SK-N-SH (cell line): ENCODE data around the gene STK36. TPM values are rescaled to one million over a fixed set of nuclear protein-coding genes. Genes with fewer than 3 reads are reported as not detected.

Experiments
- CTCF ChIA-PET: fragments of 300-600, 350-600 bp; formaldehyde crosslinking; extraction: SDS; loops from one replicate; lab custom pipeline; 2021; lab: Yijun Ruan, JAX
- POLR2A ChIA-PET: fragments of 350-600 bp; sonication (Branson Sonifier 250); formaldehyde crosslinking; extraction: SDS; loops from one replicate; lab custom pipeline; 2020; ENCODE audit warnings: antibody characterized with exemption, inconsistent platforms; lab: Yijun Ruan, JAX
- DNase-seq: peaks from one replicate; pipeline ENCODE4 v3.0.0; 2012
- H2AFZ ChIP-seq: fragments of 200-600 bp; sonication (generic); 2 replicates; pipeline ENCODE4 v1.8.1; 2016; ENCODE audit warnings: antibody characterized with exemption, mild to moderate bottlenecking, low read depth
- H3F3A ChIP-seq: fragments of 200-600 bp; sonication (generic); replicated peaks from 2 replicates; pipeline ENCODE3; 2016; ENCODE audit warnings: antibody characterized with exemption, mild to moderate bottlenecking; ENCODE audit not compliant: insufficient read depth
- H3K27ac ChIP-seq, 2 experiments: fragments of 200-500 bp in 1 of 2; fragments of 200-600 bp in 1 of 2; sonication (Bioruptor generic) in 1 of 2; sonication (generic), shearing (Covaris generic) in 1 of 2; 2 replicates each; pipeline versions ENCODE4 v1.5.1 to v1.6.1; 2014 to 2016; ENCODE audit warnings: low read depth in 2 of 2, inconsistent platforms in 1 of 2, low read length in 1 of 2, mild to moderate bottlenecking in 1 of 2, mixed read lengths in 1 of 2
- H3K27me3 ChIP-seq: fragments of 200-600 bp; sonication (generic), shearing (Covaris generic); 2 replicates; pipeline ENCODE4 v1.6.1; 2016; ENCODE audit warnings: mixed run types; ENCODE audit not compliant: insufficient read depth
- H3K36me3 ChIP-seq, 2 experiments: fragments of 200-500 bp in 1 of 2; fragments of 200-600 bp in 1 of 2; sonication (Bioruptor generic) in 1 of 2; sonication (generic) in 1 of 2; replicated peaks in 1 of 2; 2 replicates each; pipeline versions ENCODE3 to v1.5.1; 2014 to 2016; ENCODE audit warnings: low read length in 1 of 2, mild to moderate bottlenecking in 1 of 2; ENCODE audit not compliant: insufficient read depth in 2 of 2, control insufficient read depth in 1 of 2
- H3K4me1 ChIP-seq, 2 experiments: fragments of 200-500 bp in 1 of 2; fragments of 200-600 bp in 1 of 2; sonication (Bioruptor generic) in 1 of 2; sonication (generic), shearing (Covaris generic) in 1 of 2; 2 replicates each; pipeline versions ENCODE4 v1.5.1 to v1.6.1; 2014 to 2016; ENCODE audit warnings: low read depth in 1 of 2, low read length in 1 of 2, mixed run types in 1 of 2; ENCODE audit not compliant: insufficient read depth in 2 of 2, control insufficient read depth in 1 of 2
- H3K4me2 ChIP-seq: fragments of 200-600 bp; sonication (generic), shearing (Covaris generic); 2 replicates; pipeline ENCODE4 v1.6.1; 2017; ENCODE audit warnings: mixed run types
- H3K4me3 ChIP-seq, 2 experiments: fragments of 200-500 bp in 1 of 2; fragments of 200-600 bp in 1 of 2; sonication (Bioruptor generic) in 1 of 2; sonication (generic), shearing (Covaris generic) in 1 of 2; 2 replicates each; pipeline versions ENCODE4 v1.5.1 to v1.8.1; 2014 to 2016; ENCODE audit warnings: low read depth in 2 of 2, inconsistent platforms in 1 of 2, low read length in 1 of 2, mild to moderate bottlenecking in 1 of 2, mixed read lengths in 1 of 2, moderate library complexity in 1 of 2
- H3K79me2 ChIP-seq: fragments of 200-600 bp; sonication (generic); 2 replicates; pipeline ENCODE4 v1.8.1; 2017; ENCODE audit warnings: mild to moderate bottlenecking; ENCODE audit not compliant: insufficient read depth
- H3K9ac ChIP-seq: fragments of 200-600 bp; sonication (generic); 2 replicates; pipeline ENCODE4 v1.6.1; 2017; ENCODE audit warnings: mixed run types
- H3K9me2 ChIP-seq: fragments of 200-600 bp; sonication (generic); 2 replicates; pipeline ENCODE4 v1.6.1; 2017; ENCODE audit warnings: mixed run types
- H3K9me3 ChIP-seq: fragments of 200-600 bp; sonication (generic); 2 replicates; pipeline ENCODE4 v1.6.1; 2017; ENCODE audit warnings: mixed run types, mild to moderate bottlenecking, moderate library complexity
- H4K20me1 ChIP-seq: fragments of 200-600 bp; sonication (generic); 2 replicates; pipeline ENCODE4 v1.6.1; 2017; ENCODE audit warnings: mild to moderate bottlenecking, mixed run types; ENCODE audit not compliant: insufficient read depth
- ELF1 ChIP-seq: IDR thresholded peaks from 2 replicates; pipeline ENCODE4 v1.4.0; 2012
- EP300 ChIP-seq, 2 experiments: IDR thresholded peaks; 2 replicates each; pipeline versions ENCODE4 v1.4.0 to v1.6.1; 2012; ENCODE audit warnings: borderline replicate concordance in 1 of 2, low read depth in 1 of 2, low read length in 1 of 2
- FOSL2 ChIP-seq: IDR thresholded peaks from 2 replicates; pipeline ENCODE4 v1.4.0; 2012; ENCODE audit warnings: low read depth, mild to moderate bottlenecking, moderate library complexity, borderline replicate concordance
- GATA2 ChIP-seq: sonication (generic); formaldehyde crosslinking; IDR thresholded peaks from 2 replicates; pipeline ENCODE4 v1.5.0; 2020; ENCODE audit warnings: mild to moderate bottlenecking, missing genetic modification reagents
- MEF2A ChIP-seq: IDR thresholded peaks from 2 replicates; pipeline ENCODE4 v1.4.0; 2012; ENCODE audit warnings: low read depth, borderline replicate concordance
- NFIC ChIP-seq: IDR thresholded peaks from 2 replicates; pipeline ENCODE4 v1.4.0; 2012; ENCODE audit warnings: borderline replicate concordance
- RAD21 ChIP-seq: IDR thresholded peaks from 2 replicates; pipeline ENCODE4 v1.6.1; 2012; ENCODE audit warnings: mild to moderate bottlenecking, low read length
- TAF1 ChIP-seq: IDR thresholded peaks from 2 replicates; pipeline ENCODE4 v1.6.1; 2012; ENCODE audit warnings: low read depth, mild to moderate bottlenecking, low read length, moderate library complexity, borderline replicate concordance
- TCF12 ChIP-seq: IDR thresholded peaks from 2 replicates; pipeline ENCODE4 v1.4.0; 2012
- TEAD4 ChIP-seq: IDR thresholded peaks from 2 replicates; pipeline ENCODE4 v1.4.0; 2012; ENCODE audit warnings: mild to moderate bottlenecking, borderline replicate concordance; ENCODE audit not compliant: insufficient read depth
- YY1 ChIP-seq: IDR thresholded peaks from 2 replicates; pipeline ENCODE4 v1.4.0; 2012; ENCODE audit warnings: low read depth, mild to moderate bottlenecking
- WGBS: methylation state at CpG from one replicate; pipeline ENCODE4 v1.1.6; 2017; ENCODE audit warnings: low lambda C conversion rate; 5-methylcytosine and 5-hydroxymethylcytosine counted together
- polyA plus RNA-seq, 3 experiments: library from polyadenylated mRNA; depleted of rRNA; stranded (reverse); fragments of >200 nt; gene quantifications; 2 replicates each; pipeline ENCODE4 v1.2.3, GENCODE V29; 2012
- TF ChIP-seq, protein P1 (sequence below): fragments of 150-350 bp; IDR thresholded peaks from 2 replicates; pipeline ENCODE4 v1.6.1; 2016; ENCODE audit warnings: mild to moderate bottlenecking, low read depth, low read length
- TF ChIP-seq, protein P2 (sequence below): IDR thresholded peaks from 2 replicates; pipeline ENCODE4 v1.6.1; 2012; ENCODE audit warnings: mild to moderate bottlenecking, low read depth, low read length, moderate library complexity
- TF ChIP-seq, protein P3 (sequence below): IDR thresholded peaks from 2 replicates; pipeline ENCODE4 v1.4.0; 2012; ENCODE audit warnings: low read depth, borderline replicate concordance
- TF ChIP-seq, protein P4 (sequence below): fragments of 200-600 bp; sonication (generic); IDR thresholded peaks from 2 replicates; pipeline ENCODE4 v1.6.1; 2017; ENCODE audit warnings: antibody characterized with exemption, mild to moderate bottlenecking, moderate library complexity

Gene STK36
- polyA plus RNA-seq, 1 of the 3 experiments (the other 2 are of a cell fraction), result 53.5 TPM

DNA sequence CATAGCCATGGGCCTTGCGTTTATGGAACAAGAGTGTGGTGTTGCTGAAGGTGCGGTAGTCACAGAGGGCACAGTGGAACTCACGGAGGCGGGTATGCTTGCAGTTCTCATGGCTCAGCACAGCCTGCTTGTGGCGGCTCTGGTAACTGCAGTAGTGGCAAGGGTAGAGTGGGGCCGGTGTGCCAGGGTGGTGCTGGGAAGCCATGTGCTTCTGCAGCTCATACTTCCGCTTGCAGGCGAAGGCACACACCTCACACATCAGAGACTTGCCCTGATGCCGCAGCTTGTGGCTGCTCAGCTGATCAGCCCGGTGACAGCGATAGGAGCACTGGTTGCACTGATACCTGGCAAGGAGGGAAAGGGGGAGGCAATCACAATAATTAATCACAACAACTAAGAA is 27.2 kb upstream of the STK36 start:
- Histone ChIP-seq H3K36me3 (peaks cover 30 to 83% of the 10 kb centered on the region in 2 experiments), H3K9ac (no peak overlapping the region), H3K4me3 (no peak overlapping the region), H3K9me3 (no peaks in the 10 kb centered on the region), H3K4me2 (no peak overlapping the region), H2AFZ (no peak overlapping the region), H3K4me1 (no peaks in the 10 kb centered on the region; a peak in 1 of 4 replicates), H3K27ac (no peak overlapping the region; a peak in 1 of 4 replicates), H3K9me2 (no peaks in the 10 kb centered on the region), H3K27me3 (no peaks in the 10 kb centered on the region), H4K20me1 (no peaks in the 10 kb centered on the region), H3F3A (peaks cover 3% of the 10 kb centered on the region), H3K79me2 (peaks cover 4% of the 10 kb centered on the region)
- DNase-seq, result no peak
- ChIA-PET CTCF (no interaction called here), POLR2A (no interaction called here)
- no peak for TF ChIP-seq EP300 (IDR thresholded peaks at IDR 0.05; ENCODE audit: borderline replicate concordance in 1 of 2, low read depth in 1 of 2, low read length in 1 of 2)
- TF ChIP-seq, protein P1, sequence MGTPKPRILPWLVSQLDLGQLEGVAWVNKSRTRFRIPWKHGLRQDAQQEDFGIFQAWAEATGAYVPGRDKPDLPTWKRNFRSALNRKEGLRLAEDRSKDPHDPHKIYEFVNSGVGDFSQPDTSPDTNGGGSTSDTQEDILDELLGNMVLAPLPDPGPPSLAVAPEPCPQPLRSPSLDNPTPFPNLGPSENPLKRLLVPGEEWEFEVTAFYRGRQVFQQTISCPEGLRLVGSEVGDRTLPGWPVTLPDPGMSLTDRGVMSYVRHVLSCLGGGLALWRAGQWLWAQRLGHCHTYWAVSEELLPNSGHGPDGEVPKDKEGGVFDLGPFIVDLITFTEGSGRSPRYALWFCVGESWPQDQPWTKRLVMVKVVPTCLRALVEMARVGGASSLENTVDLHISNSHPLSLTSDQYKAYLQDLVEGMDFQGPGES, result no peak
- TF ChIP-seq YY1, result no peak
- no peak for TF ChIP-seq RAD21
- no peak for TF ChIP-seq MEF2A
- TF ChIP-seq, protein P2, sequence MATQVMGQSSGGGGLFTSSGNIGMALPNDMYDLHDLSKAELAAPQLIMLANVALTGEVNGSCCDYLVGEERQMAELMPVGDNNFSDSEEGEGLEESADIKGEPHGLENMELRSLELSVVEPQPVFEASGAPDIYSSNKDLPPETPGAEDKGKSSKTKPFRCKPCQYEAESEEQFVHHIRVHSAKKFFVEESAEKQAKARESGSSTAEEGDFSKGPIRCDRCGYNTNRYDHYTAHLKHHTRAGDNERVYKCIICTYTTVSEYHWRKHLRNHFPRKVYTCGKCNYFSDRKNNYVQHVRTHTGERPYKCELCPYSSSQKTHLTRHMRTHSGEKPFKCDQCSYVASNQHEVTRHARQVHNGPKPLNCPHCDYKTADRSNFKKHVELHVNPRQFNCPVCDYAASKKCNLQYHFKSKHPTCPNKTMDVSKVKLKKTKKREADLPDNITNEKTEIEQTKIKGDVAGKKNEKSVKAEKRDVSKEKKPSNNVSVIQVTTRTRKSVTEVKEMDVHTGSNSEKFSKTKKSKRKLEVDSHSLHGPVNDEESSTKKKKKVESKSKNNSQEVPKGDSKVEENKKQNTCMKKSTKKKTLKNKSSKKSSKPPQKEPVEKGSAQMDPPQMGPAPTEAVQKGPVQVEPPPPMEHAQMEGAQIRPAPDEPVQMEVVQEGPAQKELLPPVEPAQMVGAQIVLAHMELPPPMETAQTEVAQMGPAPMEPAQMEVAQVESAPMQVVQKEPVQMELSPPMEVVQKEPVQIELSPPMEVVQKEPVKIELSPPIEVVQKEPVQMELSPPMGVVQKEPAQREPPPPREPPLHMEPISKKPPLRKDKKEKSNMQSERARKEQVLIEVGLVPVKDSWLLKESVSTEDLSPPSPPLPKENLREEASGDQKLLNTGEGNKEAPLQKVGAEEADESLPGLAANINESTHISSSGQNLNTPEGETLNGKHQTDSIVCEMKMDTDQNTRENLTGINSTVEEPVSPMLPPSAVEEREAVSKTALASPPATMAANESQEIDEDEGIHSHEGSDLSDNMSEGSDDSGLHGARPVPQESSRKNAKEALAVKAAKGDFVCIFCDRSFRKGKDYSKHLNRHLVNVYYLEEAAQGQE, result no peak
- TF ChIP-seq GATA2, result no peak
- no peak for TF ChIP-seq TCF12
- TF ChIP-seq ELF1, result no peak
- TF ChIP-seq, protein P3, sequence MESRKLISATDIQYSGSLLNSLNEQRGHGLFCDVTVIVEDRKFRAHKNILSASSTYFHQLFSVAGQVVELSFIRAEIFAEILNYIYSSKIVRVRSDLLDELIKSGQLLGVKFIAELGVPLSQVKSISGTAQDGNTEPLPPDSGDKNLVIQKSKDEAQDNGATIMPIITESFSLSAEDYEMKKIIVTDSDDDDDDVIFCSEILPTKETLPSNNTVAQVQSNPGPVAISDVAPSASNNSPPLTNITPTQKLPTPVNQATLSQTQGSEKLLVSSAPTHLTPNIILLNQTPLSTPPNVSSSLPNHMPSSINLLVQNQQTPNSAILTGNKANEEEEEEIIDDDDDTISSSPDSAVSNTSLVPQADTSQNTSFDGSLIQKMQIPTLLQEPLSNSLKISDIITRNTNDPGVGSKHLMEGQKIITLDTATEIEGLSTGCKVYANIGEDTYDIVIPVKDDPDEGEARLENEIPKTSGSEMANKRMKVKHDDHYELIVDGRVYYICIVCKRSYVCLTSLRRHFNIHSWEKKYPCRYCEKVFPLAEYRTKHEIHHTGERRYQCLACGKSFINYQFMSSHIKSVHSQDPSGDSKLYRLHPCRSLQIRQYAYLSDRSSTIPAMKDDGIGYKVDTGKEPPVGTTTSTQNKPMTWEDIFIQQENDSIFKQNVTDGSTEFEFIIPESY, result no peak
- WGBS, result 89% methylated on average over 11 of the region's 11 CpGs

DNA sequence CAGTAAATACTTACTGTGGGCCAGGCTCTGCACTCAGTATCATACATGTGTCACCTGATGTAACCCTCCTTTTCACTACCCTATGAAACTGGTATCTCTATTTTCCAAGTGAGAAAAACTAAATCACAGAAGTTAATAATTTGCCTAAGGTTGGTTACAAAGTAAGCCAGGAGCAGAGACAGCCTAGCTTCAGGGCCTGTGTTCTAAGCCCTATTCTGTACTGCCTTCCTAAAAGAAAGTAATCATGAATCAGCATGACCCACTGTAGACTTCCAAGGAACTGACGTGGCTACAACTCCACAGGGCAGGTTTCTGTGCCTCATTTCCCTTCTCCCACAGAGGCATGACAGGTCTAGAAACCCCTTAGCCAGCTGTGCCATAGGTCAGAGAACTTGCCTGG is 26.8 kb upstream of the STK36 start:
- Histone ChIP-seq H4K20me1 (no peaks in the 10 kb centered on the region), H3K36me3 (peaks cover 28 to 85% of the 10 kb centered on the region in 2 experiments), H3F3A (peaks cover 3% of the 10 kb centered on the region), H3K79me2 (peaks cover 4% of the 10 kb centered on the region), H3K4me3 (no peak overlapping the region), H3K9me3 (no peaks in the 10 kb centered on the region), H3K4me2 (no peak overlapping the region), H3K9me2 (no peaks in the 10 kb centered on the region), H3K4me1 (no peaks in the 10 kb centered on the region; a peak in 1 of 4 replicates), H3K27me3 (no peaks in the 10 kb centered on the region), H2AFZ (no peak overlapping the region), H3K27ac (no peak overlapping the region), H3K9ac (no peak overlapping the region)
- no peak for DNase-seq
- CTCF ChIA-PET, result interaction anchor here (1.3 kb wide), 1 partner anchor 238 kb away, joined by 4 read pairs; no protein-coding TSS in a partner anchor
- POLR2A ChIA-PET, result no interaction called here
- 83% methylated on average over 1 of the region's 1 CpG for WGBS
- TF ChIP-seq, protein P2, result no peak
- TF ChIP-seq, protein P4, sequence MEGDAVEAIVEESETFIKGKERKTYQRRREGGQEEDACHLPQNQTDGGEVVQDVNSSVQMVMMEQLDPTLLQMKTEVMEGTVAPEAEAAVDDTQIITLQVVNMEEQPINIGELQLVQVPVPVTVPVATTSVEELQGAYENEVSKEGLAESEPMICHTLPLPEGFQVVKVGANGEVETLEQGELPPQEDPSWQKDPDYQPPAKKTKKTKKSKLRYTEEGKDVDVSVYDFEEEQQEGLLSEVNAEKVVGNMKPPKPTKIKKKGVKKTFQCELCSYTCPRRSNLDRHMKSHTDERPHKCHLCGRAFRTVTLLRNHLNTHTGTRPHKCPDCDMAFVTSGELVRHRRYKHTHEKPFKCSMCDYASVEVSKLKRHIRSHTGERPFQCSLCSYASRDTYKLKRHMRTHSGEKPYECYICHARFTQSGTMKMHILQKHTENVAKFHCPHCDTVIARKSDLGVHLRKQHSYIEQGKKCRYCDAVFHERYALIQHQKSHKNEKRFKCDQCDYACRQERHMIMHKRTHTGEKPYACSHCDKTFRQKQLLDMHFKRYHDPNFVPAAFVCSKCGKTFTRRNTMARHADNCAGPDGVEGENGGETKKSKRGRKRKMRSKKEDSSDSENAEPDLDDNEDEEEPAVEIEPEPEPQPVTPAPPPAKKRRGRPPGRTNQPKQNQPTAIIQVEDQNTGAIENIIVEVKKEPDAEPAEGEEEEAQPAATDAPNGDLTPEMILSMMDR, result no peak
- TF ChIP-seq ELF1 (no peak), NFIC (no peak), TEAD4 (no peak), TAF1 (no peak), FOSL2 (no peak)
